ENCODE data around the gene TGIF2. TPM values are rescaled to one million over a fixed set of nuclear protein-coding genes. Genes with fewer than 3 reads are reported as not detected.

TGIF2 gene
- total and polyA plus RNA-seq, 9 of the 15 experiments (the other 6 are each of a cell fraction or from before 2014, with no cell fraction given), result 6.8 to 27.8 (median 15.7) TPM

DNA sequence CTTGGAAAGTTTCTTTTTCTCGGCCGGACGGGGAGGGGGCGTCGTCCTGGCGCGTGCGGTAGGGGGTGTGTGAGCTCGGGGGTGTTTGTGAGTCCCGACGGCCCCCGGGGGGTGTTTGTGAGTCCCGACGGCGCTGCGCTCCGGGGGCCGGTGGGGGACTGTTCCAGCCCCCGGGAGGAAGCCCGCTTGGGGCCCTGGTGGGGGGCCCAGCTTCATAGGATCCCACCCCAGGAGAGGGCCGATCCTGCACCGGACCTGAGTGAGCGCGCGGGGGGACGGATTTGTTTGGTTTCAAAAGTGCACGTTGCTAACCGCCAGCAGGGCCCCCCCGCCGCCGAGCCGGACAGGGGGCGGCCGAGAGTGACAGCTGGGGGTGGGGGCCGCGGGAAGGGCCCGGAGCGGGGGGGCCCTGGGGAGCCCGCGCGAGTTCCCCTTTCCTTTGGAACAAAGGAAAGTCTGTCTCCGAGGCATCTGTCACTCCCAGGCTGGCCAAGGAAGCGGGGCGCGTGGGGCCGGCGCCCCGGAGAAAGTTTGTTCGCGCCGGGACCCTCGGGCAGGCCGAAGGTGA, 485 bp downstream of the TGIF2 start (continued):
- TF ChIP-seq ARID2 (IDR thresholded peaks at IDR 0.05) (no peak), HDAC1 (IDR thresholded peaks at IDR 0.05) (0 out of 4 replicates have a peak, but pooled peaks of 1 of the 2 experiments have one; percentile 37), EGR1 (conservative IDR thresholded peaks at IDR 0.05) (peak; percentile 37; the same call in 1 of the 2 replicates), WHSC1 (IDR thresholded peaks at IDR 0.05; ENCODE audit: low read length) (no peak), SMAD1 (IDR thresholded peaks at IDR 0.05; ENCODE audit: low read depth, low read length, partially characterized antibody) (no peak), MTA3 (IDR thresholded peaks at IDR 0.05; ENCODE audit: borderline replicate concordance) (no peak), TARDBP (IDR thresholded peaks at IDR 0.05) (no peak), ZNF41 (CRISPR knock-in tag; conservative IDR thresholded peaks at IDR 0.05) (no peak), SRSF3 (IDR thresholded peaks at IDR 0.05; ENCODE audit: insufficient read depth, low read length) (no peak), U2AF1 (optimal IDR thresholded peaks at IDR 0.05; ENCODE audit: low read depth, low read length) (peak; percentile 10), ZNF695 (CRISPR knock-in tag; IDR thresholded peaks at IDR 0.05) (no peak), C11orf30 (IDR thresholded peaks at IDR 0.05; ENCODE audit: low read depth) (no peak), ZNF143 (CRISPR knock-in tag; IDR thresholded peaks at IDR 0.05) (no peak), CXXC5 (CRISPR knock-in tag; IDR thresholded peaks at IDR 0.05) (peak; percentile 3), DPF2 (IDR thresholded peaks at IDR 0.05) (0 out of 2 replicates have a peak, but pooled peaks have one; percentile 22), ZKSCAN1 (IDR thresholded peaks at IDR 0.05; ENCODE audit: low read depth, low read length) (no peak)
- TF ChIP-seq, protein P1, sequence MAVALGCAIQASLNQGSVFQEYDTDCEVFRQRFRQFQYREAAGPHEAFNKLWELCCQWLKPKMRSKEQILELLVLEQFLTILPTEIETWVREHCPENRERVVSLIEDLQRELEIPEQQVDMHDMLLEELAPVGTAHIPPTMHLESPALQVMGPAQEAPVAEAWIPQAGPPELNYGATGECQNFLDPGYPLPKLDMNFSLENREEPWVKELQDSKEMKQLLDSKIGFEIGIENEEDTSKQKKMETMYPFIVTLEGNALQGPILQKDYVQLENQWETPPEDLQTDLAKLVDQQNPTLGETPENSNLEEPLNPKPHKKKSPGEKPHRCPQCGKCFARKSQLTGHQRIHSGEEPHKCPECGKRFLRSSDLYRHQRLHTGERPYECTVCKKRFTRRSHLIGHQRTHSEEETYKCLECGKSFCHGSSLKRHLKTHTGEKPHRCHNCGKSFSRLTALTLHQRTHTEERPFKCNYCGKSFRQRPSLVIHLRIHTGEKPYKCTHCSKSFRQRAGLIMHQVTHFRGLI (CRISPR knock-in tag; IDR thresholded peaks at IDR 0.05), result no peak
- TF ChIP-seq, protein P2, sequence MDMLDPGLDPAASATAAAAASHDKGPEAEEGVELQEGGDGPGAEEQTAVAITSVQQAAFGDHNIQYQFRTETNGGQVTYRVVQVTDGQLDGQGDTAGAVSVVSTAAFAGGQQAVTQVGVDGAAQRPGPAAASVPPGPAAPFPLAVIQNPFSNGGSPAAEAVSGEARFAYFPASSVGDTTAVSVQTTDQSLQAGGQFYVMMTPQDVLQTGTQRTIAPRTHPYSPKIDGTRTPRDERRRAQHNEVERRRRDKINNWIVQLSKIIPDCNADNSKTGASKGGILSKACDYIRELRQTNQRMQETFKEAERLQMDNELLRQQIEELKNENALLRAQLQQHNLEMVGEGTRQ (CRISPR knock-in tag; IDR thresholded peaks at IDR 0.05), result no peak
- TF ChIP-seq, protein P3, sequence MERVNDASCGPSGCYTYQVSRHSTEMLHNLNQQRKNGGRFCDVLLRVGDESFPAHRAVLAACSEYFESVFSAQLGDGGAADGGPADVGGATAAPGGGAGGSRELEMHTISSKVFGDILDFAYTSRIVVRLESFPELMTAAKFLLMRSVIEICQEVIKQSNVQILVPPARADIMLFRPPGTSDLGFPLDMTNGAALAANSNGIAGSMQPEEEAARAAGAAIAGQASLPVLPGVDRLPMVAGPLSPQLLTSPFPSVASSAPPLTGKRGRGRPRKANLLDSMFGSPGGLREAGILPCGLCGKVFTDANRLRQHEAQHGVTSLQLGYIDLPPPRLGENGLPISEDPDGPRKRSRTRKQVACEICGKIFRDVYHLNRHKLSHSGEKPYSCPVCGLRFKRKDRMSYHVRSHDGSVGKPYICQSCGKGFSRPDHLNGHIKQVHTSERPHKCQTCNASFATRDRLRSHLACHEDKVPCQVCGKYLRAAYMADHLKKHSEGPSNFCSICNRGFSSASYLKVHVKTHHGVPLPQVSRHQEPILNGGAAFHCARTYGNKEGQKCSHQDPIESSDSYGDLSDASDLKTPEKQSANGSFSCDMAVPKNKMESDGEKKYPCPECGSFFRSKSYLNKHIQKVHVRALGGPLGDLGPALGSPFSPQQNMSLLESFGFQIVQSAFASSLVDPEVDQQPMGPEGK (CRISPR knock-in tag; IDR thresholded peaks at IDR 0.05; ENCODE audit: borderline replicate concordance), result no peak
- TF ChIP-seq, protein P4, sequence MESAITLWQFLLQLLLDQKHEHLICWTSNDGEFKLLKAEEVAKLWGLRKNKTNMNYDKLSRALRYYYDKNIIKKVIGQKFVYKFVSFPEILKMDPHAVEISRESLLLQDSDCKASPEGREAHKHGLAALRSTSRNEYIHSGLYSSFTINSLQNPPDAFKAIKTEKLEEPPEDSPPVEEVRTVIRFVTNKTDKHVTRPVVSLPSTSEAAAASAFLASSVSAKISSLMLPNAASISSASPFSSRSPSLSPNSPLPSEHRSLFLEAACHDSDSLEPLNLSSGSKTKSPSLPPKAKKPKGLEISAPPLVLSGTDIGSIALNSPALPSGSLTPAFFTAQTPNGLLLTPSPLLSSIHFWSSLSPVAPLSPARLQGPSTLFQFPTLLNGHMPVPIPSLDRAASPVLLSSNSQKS (CRISPR knock-in tag; IDR thresholded peaks at IDR 0.05), result no peak
- TF ChIP-seq, protein P5, sequence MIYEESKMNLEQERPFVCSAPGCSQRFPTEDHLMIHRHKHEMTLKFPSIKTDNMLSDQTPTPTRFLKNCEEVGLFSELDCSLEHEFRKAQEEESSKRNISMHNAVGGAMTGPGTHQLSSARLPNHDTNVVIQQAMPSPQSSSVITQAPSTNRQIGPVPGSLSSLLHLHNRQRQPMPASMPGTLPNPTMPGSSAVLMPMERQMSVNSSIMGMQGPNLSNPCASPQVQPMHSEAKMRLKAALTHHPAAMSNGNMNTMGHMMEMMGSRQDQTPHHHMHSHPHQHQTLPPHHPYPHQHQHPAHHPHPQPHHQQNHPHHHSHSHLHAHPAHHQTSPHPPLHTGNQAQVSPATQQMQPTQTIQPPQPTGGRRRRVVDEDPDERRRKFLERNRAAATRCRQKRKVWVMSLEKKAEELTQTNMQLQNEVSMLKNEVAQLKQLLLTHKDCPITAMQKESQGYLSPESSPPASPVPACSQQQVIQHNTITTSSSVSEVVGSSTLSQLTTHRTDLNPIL (CRISPR knock-in tag; IDR thresholded peaks at IDR 0.05), result no peak
- TF ChIP-seq, protein P6, sequence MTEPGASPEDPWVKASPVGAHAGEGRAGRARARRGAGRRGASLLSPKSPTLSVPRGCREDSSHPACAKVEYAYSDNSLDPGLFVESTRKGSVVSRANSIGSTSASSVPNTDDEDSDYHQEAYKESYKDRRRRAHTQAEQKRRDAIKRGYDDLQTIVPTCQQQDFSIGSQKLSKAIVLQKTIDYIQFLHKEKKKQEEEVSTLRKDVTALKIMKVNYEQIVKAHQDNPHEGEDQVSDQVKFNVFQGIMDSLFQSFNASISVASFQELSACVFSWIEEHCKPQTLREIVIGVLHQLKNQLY (CRISPR knock-in tag; conservative IDR thresholded peaks at IDR 0.05), result no peak

All from K562 (cell line).